ENCODE data around the gene ABCC3.

DNA sequence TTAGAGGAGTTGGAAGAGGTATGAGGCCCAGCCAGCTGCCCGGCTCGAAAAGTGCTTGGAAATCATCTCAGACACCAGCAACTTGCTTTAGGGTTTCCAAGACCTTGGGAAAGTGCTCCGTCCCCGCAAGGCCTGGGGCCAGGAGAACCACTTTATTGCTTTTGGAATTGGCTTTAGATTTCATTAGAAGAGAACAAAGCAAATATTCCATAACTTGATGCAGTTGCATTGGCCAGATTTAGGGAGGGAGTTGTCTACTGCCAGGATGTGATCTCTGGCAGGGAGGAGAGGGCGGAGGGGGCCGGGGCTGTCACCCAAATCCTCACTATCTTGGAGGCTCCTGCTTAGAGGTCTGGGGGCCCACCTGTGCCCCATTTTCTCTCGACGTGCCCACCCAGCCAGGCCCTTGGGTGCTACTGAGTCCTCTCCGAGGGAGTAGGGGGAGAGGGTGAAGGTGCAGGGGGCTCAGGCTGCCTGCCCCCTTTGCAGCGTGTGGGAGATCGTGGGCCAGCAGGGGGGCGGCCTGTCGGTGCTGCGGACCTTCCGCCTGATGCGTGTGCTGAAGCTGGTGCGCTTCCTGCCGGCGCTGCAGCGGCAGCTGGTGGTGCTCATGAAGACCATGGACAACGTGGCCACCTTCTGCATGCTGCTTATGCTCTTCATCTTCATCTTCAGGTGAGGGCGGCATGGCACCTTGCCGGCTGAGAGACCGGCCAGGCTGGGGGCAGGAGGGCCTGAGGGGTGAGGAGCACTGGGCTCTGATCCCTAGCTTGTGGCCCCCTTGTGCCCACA lies 43.5 kb upstream of the ABCC3 start:
- TF ChIP-seq GATA2 (IDR thresholded peaks at IDR 0.05; ENCODE audit: low read depth, low read length) (no peak), GATA3 (IDR thresholded peaks at IDR 0.05; ENCODE audit: low read depth, low read length) (no peak)
